SU-DHL-6 (cell line): ENCODE results near the gene OR8B8.

ENCODE experiments used
- EZH2phosphoT487 ChIP-seq: fragments of 200-600 bp; sonication (generic), shearing (Covaris generic); conservative IDR thresholded peaks from 2 replicates; pipeline ENCODE4 v1.6.1; 2018; ENCODE audit warnings: mild to moderate bottlenecking, antibody characterized with exemption, low read length, moderate library complexity, mixed read lengths
- TF ChIP-seq, protein P1 (sequence below): fragments of 200-600 bp; sonication (generic); IDR thresholded peaks from one replicate; pipeline ENCODE4 v1.5.1; 2017; ENCODE audit warnings: antibody characterized with exemption, mild to moderate bottlenecking, low read length, moderate library complexity; ENCODE audit not compliant: insufficient read depth, poor library complexity, severe bottlenecking

DNA sequence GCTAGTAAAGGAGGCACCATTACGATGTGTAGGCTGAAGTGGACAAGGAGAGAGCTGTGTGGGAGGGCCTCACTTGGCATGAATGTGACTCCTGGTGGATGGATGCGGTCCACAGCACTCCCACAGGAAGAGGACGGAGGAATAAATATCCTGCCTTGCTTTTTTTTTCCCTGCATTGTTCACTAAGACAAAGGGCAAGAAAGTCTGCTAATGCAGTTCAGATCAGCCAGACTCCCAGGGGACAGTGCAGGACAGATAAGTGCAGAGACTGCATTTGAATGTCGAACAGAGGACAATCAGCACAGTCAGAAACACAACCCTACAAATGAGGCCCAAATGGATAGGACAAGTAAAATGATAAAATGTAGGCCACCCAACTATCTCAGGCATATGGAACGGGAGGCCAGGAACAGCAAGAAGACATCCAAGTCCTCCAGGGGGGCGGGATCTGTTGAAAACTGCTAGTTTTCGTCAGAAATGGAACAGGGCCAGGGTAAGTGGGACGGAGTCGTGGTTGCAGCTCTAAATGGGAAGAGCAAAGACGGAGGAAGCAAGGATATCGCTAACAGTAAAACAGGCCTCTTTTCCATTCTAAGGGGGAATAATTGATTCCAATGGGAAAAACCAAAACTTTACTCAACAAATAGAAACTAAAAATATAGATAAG lies 25.2 kb upstream of the OR8B8 start:
- TF ChIP-seq, protein P1, sequence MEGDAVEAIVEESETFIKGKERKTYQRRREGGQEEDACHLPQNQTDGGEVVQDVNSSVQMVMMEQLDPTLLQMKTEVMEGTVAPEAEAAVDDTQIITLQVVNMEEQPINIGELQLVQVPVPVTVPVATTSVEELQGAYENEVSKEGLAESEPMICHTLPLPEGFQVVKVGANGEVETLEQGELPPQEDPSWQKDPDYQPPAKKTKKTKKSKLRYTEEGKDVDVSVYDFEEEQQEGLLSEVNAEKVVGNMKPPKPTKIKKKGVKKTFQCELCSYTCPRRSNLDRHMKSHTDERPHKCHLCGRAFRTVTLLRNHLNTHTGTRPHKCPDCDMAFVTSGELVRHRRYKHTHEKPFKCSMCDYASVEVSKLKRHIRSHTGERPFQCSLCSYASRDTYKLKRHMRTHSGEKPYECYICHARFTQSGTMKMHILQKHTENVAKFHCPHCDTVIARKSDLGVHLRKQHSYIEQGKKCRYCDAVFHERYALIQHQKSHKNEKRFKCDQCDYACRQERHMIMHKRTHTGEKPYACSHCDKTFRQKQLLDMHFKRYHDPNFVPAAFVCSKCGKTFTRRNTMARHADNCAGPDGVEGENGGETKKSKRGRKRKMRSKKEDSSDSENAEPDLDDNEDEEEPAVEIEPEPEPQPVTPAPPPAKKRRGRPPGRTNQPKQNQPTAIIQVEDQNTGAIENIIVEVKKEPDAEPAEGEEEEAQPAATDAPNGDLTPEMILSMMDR = no peak
- no peak for TF ChIP-seq EZH2phosphoT487
